Measurements from ENCODE around the gene MINDY4. TPM values are rescaled to one million over a fixed set of nuclear protein-coding genes. Genes with fewer than 3 reads are reported as not detected.

The MINDY4 gene
- total and polyA plus RNA-seq, 10 of the 15 experiments (the other 5 are each of a cell fraction or from before 2014, with no cell fraction given), result 0.10 to 0.90 (median 0.40) TPM

GRCh38 chr7:30922596-30922995 is 151.4 kb downstream of the MINDY4 start:
- no peaks in the 10 kb centered on the region for H3K4me1 ChIP-seq (ENCODE audit: control insufficient read depth, insufficient read depth, low read length)
- FAIRE-seq (no peak), ATAC-seq (no peak), DNase-seq (ENCODE audit: low read depth, low spot score) (no peak)
- WGBS (ENCODE audit: insufficient coverage, insufficient replicate concordance, low lambda C conversion rate, missing lambda C conversion rate), result 58% methylated on average over 9 of the region's 9 CpGs
- H3K4me2 ChIP-seq (ENCODE audit: control insufficient read depth, insufficient read depth), result no peak overlapping the region
- ChIA-PET RAD21 (ENCODE audit: unreplicated experiment) (no interaction called here), CTCF (interaction anchor here (2.0 kb wide), 1 partner anchor 16 kb away, joined by 7 read pairs; no protein-coding TSS in a partner anchor), POLR2A (no interaction called here), SMC1A (ENCODE audit: uncharacterized antibody, unreplicated experiment) (no interaction called here)
- intact Hi-C loops (cut with micrococcal nuclease; ENCODE audit: unreplicated experiment) (no loop called here), in situ Hi-C loops (cut with MboI) (no loop called here)
- H4K20me1 ChIP-seq (ENCODE audit: control insufficient read depth, insufficient read depth), result no peaks in the 10 kb centered on the region
- H3K79me2 ChIP-seq (ENCODE audit: control insufficient read depth, insufficient read depth, low read length), result no peaks in the 10 kb centered on the region
- H3K9ac ChIP-seq (ENCODE audit: control insufficient read depth, insufficient read depth, low read length), result no peak overlapping the region
- no peaks in the 10 kb centered on the region for H3K36me3 ChIP-seq (ENCODE audit: control insufficient read depth in 2 of 2, insufficient read depth in 2 of 2, low read length in 1 of 2)
- no peak for TF ChIP-seq ZNF207 (IDR thresholded peaks at IDR 0.05; ENCODE audit: borderline replicate concordance)
- TF ChIP-seq WRNIP1 (IDR thresholded peaks at IDR 0.05; ENCODE audit: borderline replicate concordance, low read depth, low read length), result no peak
- no peak for TF ChIP-seq GATAD2B (conservative IDR thresholded peaks at IDR 0.05; ENCODE audit: low read depth)
- no peak for TF ChIP-seq NKRF (conservative IDR thresholded peaks at IDR 0.05)
- no peak for TF ChIP-seq EGR1 (IDR thresholded peaks at IDR 0.05; ENCODE audit: borderline replicate concordance in 1 of 2, low read depth in 2 of 2, low read length in 2 of 2)
- TF ChIP-seq ZNF24 (IDR thresholded peaks at IDR 0.05), result no peak
- TF ChIP-seq POLR2A (IDR thresholded peaks at IDR 0.05; ENCODE audit: low read depth, low read length), result no peak
- TF ChIP-seq BCL11A (IDR thresholded peaks at IDR 0.05; ENCODE audit: low read depth, low read length), result no peak
- no peak for TF ChIP-seq KAT2A (conservative IDR thresholded peaks at IDR 0.05; ENCODE audit: control insufficient read depth, low read depth, low read length)
- no peak for TF ChIP-seq BACH1 (IDR thresholded peaks at IDR 0.05; ENCODE audit: borderline replicate concordance)
- no peak for TF ChIP-seq CHD4 (IDR thresholded peaks at IDR 0.05)
- TF ChIP-seq ZZZ3 (IDR thresholded peaks at IDR 0.05; ENCODE audit: control insufficient read depth, insufficient read length, low read depth), result no peak
- no peak for TF ChIP-seq TAF1 (IDR thresholded peaks at IDR 0.05; ENCODE audit: borderline replicate concordance, low read depth, low read length)
- TF ChIP-seq YBX1 (IDR thresholded peaks at IDR 0.05), result no peak
- no peak for TF ChIP-seq CHD2 (IDR thresholded peaks at IDR 0.05; ENCODE audit: borderline replicate concordance, low read depth, low read length)
- no peak for TF ChIP-seq TCF12 (IDR thresholded peaks at IDR 0.05; ENCODE audit: low read depth, low read length)
- TF ChIP-seq RFX5 (IDR thresholded peaks at IDR 0.05; ENCODE audit: low read depth, low read length), result no peak
- TF ChIP-seq MXI1 (IDR thresholded peaks at IDR 0.05; ENCODE audit: low read depth, low read length), result no peak
- H2AFZ ChIP-seq (ENCODE audit: control insufficient read depth, low read depth, low read length), result no peak overlapping the region
- no peaks in the 10 kb centered on the region; a peak in 1 of 4 replicates for H3K27me3 ChIP-seq (replicated peaks in 1 of 2; ENCODE audit: control insufficient read depth in 2 of 2, insufficient read depth in 2 of 2, low read length in 1 of 2)
- no peak overlapping the region for H3K27ac ChIP-seq (ENCODE audit: control insufficient read depth, insufficient read depth)
- H3K4me3 ChIP-seq, result no peak overlapping the region
- no TSS peak for BruUV-seq (replicated peaks)
- no peaks in the 10 kb centered on the region; the same call in 2 of the 3 replicates for H3K9me3 ChIP-seq (replicated peaks; ENCODE audit: control insufficient read depth, insufficient read depth, low read length)
